Loucy (cell line): ENCODE results near the gene ZNF385B.

Experiments used
- H2AFZ ChIP-seq: fragments of 200-600 bp; sonication (generic); 2 replicates; pipeline ENCODE4 v1.6.0; 2016; ENCODE audit warnings: antibody characterized with exemption, mild to moderate bottlenecking, low read length, moderate library complexity
- H3F3A ChIP-seq: fragments of 200-600 bp; 2 replicates; pipeline ENCODE4 v1.6.0; 2016; ENCODE audit warnings: antibody characterized with exemption, low read depth, mild to moderate bottlenecking
- H3K27me3 ChIP-seq: fragments of 200-600 bp; sonication (generic); 2 replicates; pipeline ENCODE4 v1.6.1; 2014; ENCODE audit warnings: low read length, mild to moderate bottlenecking; ENCODE audit not compliant: insufficient read depth, poor library complexity, severe bottlenecking
- H3K36me3 ChIP-seq: fragments of 200-600 bp; sonication (generic); 2 replicates; pipeline ENCODE4 v1.6.1; 2016; ENCODE audit warnings: low read length; ENCODE audit not compliant: insufficient read depth
- H3K4me1 ChIP-seq: fragments of 200-600 bp; sonication (generic); 2 replicates; pipeline ENCODE4 v1.5.1; 2014; ENCODE audit warnings: low read length, mild to moderate bottlenecking; ENCODE audit not compliant: insufficient read depth, poor library complexity, severe bottlenecking
- H3K4me2 ChIP-seq: fragments of 200-600 bp; sonication (generic); 2 replicates; pipeline ENCODE4 v1.6.0; 2014; ENCODE audit warnings: antibody characterized with exemption, low read length, low read depth, mild to moderate bottlenecking; ENCODE audit not compliant: poor library complexity, severe bottlenecking
- H3K4me3 ChIP-seq: fragments of 200-600 bp; sonication (generic); 2 replicates; pipeline ENCODE4 v1.5.1; 2014; ENCODE audit warnings: low read length, mild to moderate bottlenecking, mixed read lengths; ENCODE audit not compliant: poor library complexity, severe bottlenecking
- H3K79me2 ChIP-seq: fragments of 200-600 bp; sonication (generic); 2 replicates; pipeline ENCODE4 v1.6.1; 2014; ENCODE audit warnings: low read length; ENCODE audit not compliant: insufficient read depth
- H3K9ac ChIP-seq: fragments of 200-600 bp; sonication (generic); 2 replicates; pipeline ENCODE4 v1.6.0; 2014; ENCODE audit warnings: mild to moderate bottlenecking, low read depth, low read length, moderate library complexity; ENCODE audit not compliant: poor library complexity, severe bottlenecking
- H3K9me2 ChIP-seq: fragments of 200-600 bp; sonication (generic); replicated peaks from 2 replicates; pipeline ENCODE4 v1.6.1; 2016; ENCODE audit warnings: low read depth, low read length, mixed read lengths
- H3K9me3 ChIP-seq: fragments of 200-600 bp; sonication (generic); 2 replicates; pipeline ENCODE4 v1.6.1; 2014; ENCODE audit warnings: mild to moderate bottlenecking, antibody characterized with exemption, low read length, low read depth; ENCODE audit not compliant: insufficient read depth
- H4K20me1 ChIP-seq: fragments of 200-600 bp; sonication (generic); 2 replicates; pipeline ENCODE4 v1.6.0; 2014; ENCODE audit warnings: antibody characterized with exemption, low read length, mild to moderate bottlenecking; ENCODE audit not compliant: insufficient read depth, poor library complexity, severe bottlenecking
- CTCF ChIP-seq: fragments of 200-600 bp; sonication (generic); conservative IDR thresholded peaks from 2 replicates; pipeline ENCODE4 v1.5.1; 2014; ENCODE audit warnings: mild to moderate bottlenecking, antibody characterized with exemption, low read length
- EZH2phosphoT487 ChIP-seq: fragments of 200-600 bp; IDR thresholded peaks from 2 replicates; pipeline ENCODE4 v1.6.1; 2018; ENCODE audit warnings: antibody characterized with exemption, mild to moderate bottlenecking, moderate library complexity, borderline replicate concordance

ZNF385B gene

GRCh38 chr2:179422037-179422643 lies 439.3 kb downstream of the ZNF385B start:
- no peaks in the 10 kb centered on the region for H3K36me3 ChIP-seq
- no peak for TF ChIP-seq EZH2phosphoT487
- TF ChIP-seq CTCF = peak; percentile 79
- H3K9me2 ChIP-seq = no peaks in the 10 kb centered on the region
- H3F3A ChIP-seq = no peaks in the 10 kb centered on the region
- H3K4me3 ChIP-seq = peak overlapping the region; percentile 28
- peaks cover 15% of the 10 kb centered on the region for H3K4me1 ChIP-seq
- H3K79me2 ChIP-seq = no peaks in the 10 kb centered on the region
- H4K20me1 ChIP-seq = no peaks in the 10 kb centered on the region
- no peaks in the 10 kb centered on the region for H3K27me3 ChIP-seq
- H3K9me3 ChIP-seq = no peaks in the 10 kb centered on the region
- H3K4me2 ChIP-seq = peak overlapping the region; percentile 32
- H3K9ac ChIP-seq = no peak overlapping the region
- H2AFZ ChIP-seq = peak overlapping the region; percentile 80

GRCh38 chr2:179417436-179417949 lies 443.9 kb downstream of the ZNF385B start:
- peaks cover 5% of the 10 kb centered on the region for H3K4me1 ChIP-seq
- H3F3A ChIP-seq = no peaks in the 10 kb centered on the region
- TF ChIP-seq EZH2phosphoT487 (no peak), CTCF (no peak)

DNA sequence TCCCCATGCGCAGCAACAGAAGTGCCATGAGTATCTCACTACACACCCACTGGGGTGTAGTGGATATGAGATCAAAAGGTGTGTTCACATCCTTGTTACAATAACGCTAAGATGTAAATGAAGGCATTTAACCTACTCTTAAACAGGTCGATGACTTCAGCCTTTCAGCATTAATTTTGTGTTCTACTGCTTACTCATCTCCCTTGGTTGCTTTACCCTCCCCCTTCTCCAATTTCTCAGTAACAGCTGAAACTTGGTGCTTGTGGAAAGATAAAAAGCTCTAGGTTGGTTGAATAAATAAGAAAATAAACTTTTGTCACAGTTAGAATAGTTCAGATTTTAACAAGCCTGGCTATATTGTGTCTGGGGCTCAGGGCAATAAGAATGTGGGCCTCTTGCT lies 449.3 kb downstream of the ZNF385B start:
- TF ChIP-seq EZH2phosphoT487 = no peak
- TF ChIP-seq CTCF = no peak

More at GRCh38 chr2:179417436-179417949, 443.9 kb downstream of the ZNF385B start:
- H4K20me1 ChIP-seq = no peaks in the 10 kb centered on the region
- H3K4me3 ChIP-seq = no peak overlapping the region
- no peaks in the 10 kb centered on the region for H3K27me3 ChIP-seq
- no peak overlapping the region for H3K9ac ChIP-seq
- H3K9me3 ChIP-seq = no peaks in the 10 kb centered on the region
- no peak overlapping the region for H3K4me2 ChIP-seq
- H2AFZ ChIP-seq = no peak overlapping the region
- no peaks in the 10 kb centered on the region for H3K36me3 ChIP-seq
- no peaks in the 10 kb centered on the region for H3K79me2 ChIP-seq
- no peaks in the 10 kb centered on the region for H3K9me2 ChIP-seq

More for the DNA sequence above, 449.3 kb downstream of the ZNF385B start:
- Histone ChIP-seq H3K9me2 (no peaks in the 10 kb centered on the region), H3K4me3 (no peak overlapping the region), H3K79me2 (no peaks in the 10 kb centered on the region), H3K9me3 (no peaks in the 10 kb centered on the region), H4K20me1 (no peaks in the 10 kb centered on the region), H3F3A (no peaks in the 10 kb centered on the region), H3K9ac (no peak overlapping the region), H3K4me1 (no peaks in the 10 kb centered on the region), H2AFZ (no peak overlapping the region), H3K4me2 (no peak overlapping the region), H3K36me3 (no peaks in the 10 kb centered on the region), H3K27me3 (no peaks in the 10 kb centered on the region)
